8988T (cell line): Measurements from ENCODE around the gene EPN2.

Source experiments
- DNase-seq: peaks from one replicate; pipeline ENCODE4 v3.0.0; 2011

EPN2 gene

GRCh38 chr17:19296786-19297778 lies 59.9 kb downstream of the EPN2 start:
- no peak for DNase-seq

- no peak for DNase-seq
These were observed 61.5 kb downstream of the EPN2 start for GRCh38 chr17:19298569-19299213.

GRCh38 chr17:19299214-19299747 lies 62.1 kb downstream of the EPN2 start:
- DNase-seq: no peak

- no peak for DNase-seq
These were observed 62.7 kb downstream of the EPN2 start for GRCh38 chr17:19299866-19300265.

GRCh38 chr17:19301274-19301951 lies 64.2 kb downstream of the EPN2 start:
- DNase-seq: no peak

GRCh38 chr17:19301973-19302372 lies 64.8 kb downstream of the EPN2 start:
- DNase-seq: no peak

GRCh38 chr17:19302791-19303331 lies 65.7 kb downstream of the EPN2 start:
- no peak for DNase-seq

GRCh38 chr17:19303367-19303776 lies 66.2 kb downstream of the EPN2 start:
- DNase-seq: no peak

- no peak for DNase-seq
These were observed 67.0 kb downstream of the EPN2 start for GRCh38 chr17:19304209-19304608.

- no peak for DNase-seq
These were observed 67.6 kb downstream of the EPN2 start for GRCh38 chr17:19304751-19305150.

- DNase-seq: no peak
These were observed 68.1 kb downstream of the EPN2 start for GRCh38 chr17:19305256-19305655.

- DNase-seq: no peak
These were observed 68.6 kb downstream of the EPN2 start for GRCh38 chr17:19305761-19306159.

- DNase-seq: no peak
These were observed 69.3 kb downstream of the EPN2 start for GRCh38 chr17:19306160-19307111.

GRCh38 chr17:19307521-19307920 lies 70.4 kb downstream of the EPN2 start:
- no peak for DNase-seq

GRCh38 chr17:19308398-19308797 lies 71.2 kb downstream of the EPN2 start:
- DNase-seq: no peak

GRCh38 chr17:19309701-19310100 lies 72.5 kb downstream of the EPN2 start:
- DNase-seq: no peak

- DNase-seq: no peak
These were observed 73.0 kb downstream of the EPN2 start for GRCh38 chr17:19310151-19310550.

- no peak for DNase-seq
These were observed 73.8 kb downstream of the EPN2 start for GRCh38 chr17:19311016-19311415.

GRCh38 chr17:19311421-19312215 lies 74.5 kb downstream of the EPN2 start:
- DNase-seq: no peak

- no peak for DNase-seq
These were observed 75.2 kb downstream of the EPN2 start for GRCh38 chr17:19312406-19312805.
